H1 (cell line): ENCODE measurements around the gene ZNF660. TPM values are rescaled to one million over a fixed set of nuclear protein-coding genes. Genes with fewer than 3 reads are reported as not detected.

Experiments used
- ATF2 ChIP-seq: IDR thresholded peaks from 2 replicates; pipeline ENCODE4 v1.6.1; 2012; ENCODE audit warnings: low read length, inconsistent platforms
- CBX5 ChIP-seq: fragments of 300-800, 300-1000 bp; sonication (generic); IDR thresholded peaks from 2 replicates; pipeline ENCODE4 v1.7.1; 2016; ENCODE audit warnings: antibody characterized with exemption, low read length, low read depth
- CBX8 ChIP-seq: fragments of 300-800, 300-1000 bp; sonication (generic); IDR thresholded peaks from 2 replicates; pipeline ENCODE4 v1.7.1; 2016; ENCODE audit warnings: low read depth, low read length, borderline replicate concordance
- CEBPB ChIP-seq: IDR thresholded peaks from 2 replicates; pipeline ENCODE4 v1.6.1; 2012; ENCODE audit warnings: low read depth, low read length
- CTBP2 ChIP-seq: IDR thresholded peaks from 2 replicates; pipeline ENCODE4 v1.7.0; 2011; ENCODE audit warnings: borderline replicate concordance, mild to moderate bottlenecking, moderate library complexity, mixed read lengths, low read length; ENCODE audit not compliant: insufficient read depth, insufficient read length
- EZH2 ChIP-seq: fragments of 200-600 bp; sonication (generic); IDR thresholded peaks from 2 replicates; pipeline ENCODE4 v1.7.1; 2012; ENCODE audit warnings: low read depth, mild to moderate bottlenecking, moderate library complexity, low read length, inconsistent platforms; ENCODE audit not compliant: severe bottlenecking
- GTF2F1 ChIP-seq: IDR thresholded peaks from 2 replicates; pipeline ENCODE4 v1.6.1; 2012; ENCODE audit warnings: low read depth, low read length, improper control_type of control experiment, borderline replicate concordance
- HDAC2 ChIP-seq, 2 experiments: fragments of 300-600 bp in 1 of 2; sonication (generic) in 1 of 2; IDR thresholded peaks; 2 replicates each; pipeline ENCODE4 v1.6.1; 2011 to 2012; ENCODE audit warnings: low read depth in 2 of 2, low read length in 2 of 2, mild to moderate bottlenecking in 2 of 2, moderate library complexity in 2 of 2, borderline replicate concordance in 1 of 2, inconsistent platforms in 1 of 2
- JUN ChIP-seq: IDR thresholded peaks from 2 replicates; pipeline ENCODE4 v1.6.1; 2011; ENCODE audit warnings: low read depth, mild to moderate bottlenecking, improper control_type of control experiment, low read length
- MAX ChIP-seq: IDR thresholded peaks from 2 replicates; pipeline ENCODE4 v1.6.1; 2012; ENCODE audit warnings: inconsistent platforms
- NANOG ChIP-seq: IDR thresholded peaks from 2 replicates; pipeline ENCODE4 v1.6.1; 2011; ENCODE audit warnings: low read length, low read depth, mild to moderate bottlenecking, inconsistent platforms; ENCODE audit not compliant: insufficient read depth, poor library complexity, severe bottlenecking
- POLR2AphosphoS5 ChIP-seq: IDR thresholded peaks from 2 replicates; pipeline ENCODE4 v1.6.1; 2011; ENCODE audit warnings: low read depth, low read length
- POU5F1 ChIP-seq: IDR thresholded peaks from 2 replicates; pipeline ENCODE4 v1.6.1; 2011; ENCODE audit warnings: low read depth, mild to moderate bottlenecking, low read length, moderate library complexity
- RBBP5 ChIP-seq: IDR thresholded peaks from 2 replicates; pipeline ENCODE4 v1.7.1; 2012; ENCODE audit warnings: low read depth, mild to moderate bottlenecking, inconsistent platforms, low read length, moderate library complexity, borderline replicate concordance
- RFX5 ChIP-seq: IDR thresholded peaks from 2 replicates; pipeline ENCODE4 v1.6.1; 2011; ENCODE audit warnings: low read depth, low read length, improper control_type of control experiment, borderline replicate concordance
- SIN3A ChIP-seq, 2 experiments: IDR thresholded peaks in 1 of 2; conservative IDR thresholded peaks in 1 of 2; 2 replicates each; pipeline ENCODE4 v1.6.1; 2011 to 2012; ENCODE audit warnings: low read length in 2 of 2, improper control_type of control experiment in 1 of 2, low read depth in 1 of 2, mild to moderate bottlenecking in 1 of 2
- SIRT6 ChIP-seq: IDR thresholded peaks from one replicate; pipeline ENCODE4 v1.7.1; 2012; ENCODE audit warnings: low read length, inconsistent platforms
- TAF1 ChIP-seq: IDR thresholded peaks from 2 replicates; pipeline ENCODE4 v1.6.1; 2011; ENCODE audit warnings: mild to moderate bottlenecking, low read depth, low read length
- TCF12 ChIP-seq: IDR thresholded peaks from 2 replicates; pipeline ENCODE4 v1.6.1; 2011; ENCODE audit warnings: low read depth, mild to moderate bottlenecking, low read length
- ZNF274 ChIP-seq: IDR thresholded peaks from 2 replicates; pipeline ENCODE4 v1.7.0; 2012; ENCODE audit warnings: low read length, borderline replicate concordance; ENCODE audit errors: extremely low read depth
- polyA plus RNA-seq, 7 experiments: library from polyadenylated mRNA; depleted of rRNA in 3 of 7; stranded (reverse) in 5 of 7; unstranded in 2 of 7; fragments of >200 nt in 5 of 7; fragments of 200-250 nt in 2 of 7; gene quantifications; 1 replicate in 5 of 7; 2 replicates in 1 of 7; 4 replicates in 1 of 7; pipeline versions ENCODE4 v1.2.1 to v1.2.3, GENCODE V29; 2011 to 2013; ENCODE audit warnings: missing spikeins in 2 of 7, mixed read lengths in 2 of 7
- total RNA-seq: library from RNA; stranded (reverse); fragmentation: NEBNext Ultra II Directional; extraction: Animal tissue kit (Norgen Biotek cat#: 25700); gene quantifications from 2 replicates; pipeline ENCODE4 v1.2.1, GENCODE V29; 2021
- TF ChIP-seq, protein P1 (sequence below): IDR thresholded peaks from 2 replicates; pipeline ENCODE4 v1.6.1; 2012; ENCODE audit warnings: inconsistent platforms

The ZNF660 gene
- total and polyA plus RNA-seq, 2 of the 8 experiments (the other 6 are each of a cell fraction or from before 2014, with no cell fraction given): 3.1 to 13.0 TPM

- TF ChIP-seq GTF2F1 (peak; percentile 19; the same call in 1 of the 2 replicates), RFX5 (no peak), TAF1 (peak; percentile 99), ZNF274 (no peak), ATF2 (no peak), TCF12 (no peak), EZH2 (no peak), HDAC2 (IDR thresholded peaks at IDR 0.05; ENCODE audit: borderline replicate concordance in 1 of 2, low read depth in 2 of 2, low read length in 2 of 2) (peak in 1 of 2 experiments; percentile 93; a peak in 1 of 4 replicates), CBX5 (no peak), CEBPB (no peak), MAX (peak; percentile 65; the same call in 1 of the 2 replicates), SIRT6 (no peak), JUN (no peak), POU5F1 (no peak), NANOG (no peak), POLR2AphosphoS5 (peak; percentile 85; the same call in 1 of the 2 replicates), RBBP5 (no peak), CTBP2 (no peak), CBX8 (no peak), SIN3A (conservative IDR thresholded peaks at IDR 0.05 in 1 of 2, IDR thresholded peaks at IDR 0.05 in 1 of 2; ENCODE audit: low read depth in 1 of 2, low read length in 2 of 2) (peak; percentile 83 to 84)
- TF ChIP-seq, protein P1, sequence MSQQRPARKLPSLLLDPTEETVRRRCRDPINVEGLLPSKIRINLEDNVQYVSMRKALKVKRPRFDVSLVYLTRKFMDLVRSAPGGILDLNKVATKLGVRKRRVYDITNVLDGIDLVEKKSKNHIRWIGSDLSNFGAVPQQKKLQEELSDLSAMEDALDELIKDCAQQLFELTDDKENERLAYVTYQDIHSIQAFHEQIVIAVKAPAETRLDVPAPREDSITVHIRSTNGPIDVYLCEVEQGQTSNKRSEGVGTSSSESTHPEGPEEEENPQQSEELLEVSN: no peak
Measured at GRCh38 chr3:44648564-44649229, 63.9 kb downstream of the ZNF660 start, which contains the start of gene ZNF35 (continued).
